Stimulated activated CD8-positive, alpha-beta memory T cell treated with anti-CD3 and anti-CD28 coated beads, Interleukin-7, amount 100 ng/mL, for 24 hours (primary cell): ENCODE results near the gene CCDC186.
"Not testable (repeated sequence)": the region's sequence is repeated elsewhere in the genome, so short reads cannot be mapped to it uniquely, and the experiment has no call there.

Source experiments
- DNase-seq: peaks from one replicate; pipeline ENCODE4 v3.0.0-alpha.2; 2020; ENCODE audit warnings: low read depth

CCDC186 gene

GRCh38 chr10:114173603-114173920 is 441 bp downstream of the CCDC186 start:
- DNase-seq = no peak

- DNase-seq = no peak
Measured at GRCh38 chr10:114172776-114173602, 1.0 kb downstream of the CCDC186 start.

GRCh38 chr10:114172216-114172615 is 1.8 kb downstream of the CCDC186 start:
- no peak for DNase-seq

DNA sequence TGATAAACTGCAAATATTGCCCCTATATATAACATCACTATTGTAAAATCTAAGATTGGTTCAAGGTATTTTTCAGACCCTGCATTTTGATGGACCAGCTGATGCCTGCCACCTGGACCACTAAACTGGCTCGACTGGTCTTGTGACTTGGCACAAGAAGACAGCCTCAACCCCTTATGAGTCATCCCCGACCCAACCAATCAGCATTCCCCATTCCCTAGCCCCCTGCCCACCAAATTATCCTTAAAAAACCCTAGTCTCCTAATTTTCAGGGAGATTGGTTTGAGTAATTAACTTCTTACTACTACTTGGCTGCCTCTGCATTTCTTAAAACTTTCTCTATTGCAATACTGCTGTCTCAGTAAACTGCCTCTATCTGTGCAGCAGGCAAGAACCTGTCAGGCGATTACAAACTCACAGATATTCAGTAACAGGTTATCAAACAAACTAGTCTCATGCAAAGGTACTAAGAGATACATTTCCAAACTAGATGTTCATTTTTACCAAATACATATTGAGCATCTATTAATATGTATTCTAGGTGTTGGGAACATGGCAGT is 5.5 kb downstream of the CCDC186 start:
- DNase-seq = no peak

DNA sequence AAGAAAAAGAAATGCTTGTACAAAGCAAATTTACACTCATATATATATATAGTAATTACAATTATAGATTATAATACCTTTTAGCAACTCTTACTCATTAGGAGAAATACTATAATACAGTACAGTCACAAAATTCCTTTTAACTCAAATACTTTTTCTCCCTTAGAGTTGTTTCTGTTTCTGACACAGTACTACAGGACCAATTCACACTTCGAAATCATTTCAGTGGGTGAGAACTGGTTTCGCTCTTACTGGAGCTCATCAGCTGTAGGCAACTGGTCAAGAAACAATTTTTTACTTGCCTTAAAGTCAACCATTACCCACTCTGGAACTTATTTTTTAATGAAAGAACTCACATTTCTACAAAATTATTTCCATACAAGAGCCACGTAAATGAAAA is 6.0 kb downstream of the CCDC186 start:
- DNase-seq = no peak

- DNase-seq = no peak
Measured at GRCh38 chr10:114166494-114166893, 7.5 kb downstream of the CCDC186 start.

GRCh38 chr10:114166043-114166442 is 8.0 kb downstream of the CCDC186 start:
- DNase-seq = no peak

- DNase-seq = no peak
Measured at GRCh38 chr10:114163062-114163461, 10.9 kb downstream of the CCDC186 start.

- DNase-seq = no peak
Measured at GRCh38 chr10:114157912-114158311, 16.1 kb downstream of the CCDC186 start.

GRCh38 chr10:114151892-114152291 is 22.1 kb downstream of the CCDC186 start:
- no peak for DNase-seq

- no peak for DNase-seq
Measured at GRCh38 chr10:114151486-114151885, 22.5 kb downstream of the CCDC186 start.

DNA sequence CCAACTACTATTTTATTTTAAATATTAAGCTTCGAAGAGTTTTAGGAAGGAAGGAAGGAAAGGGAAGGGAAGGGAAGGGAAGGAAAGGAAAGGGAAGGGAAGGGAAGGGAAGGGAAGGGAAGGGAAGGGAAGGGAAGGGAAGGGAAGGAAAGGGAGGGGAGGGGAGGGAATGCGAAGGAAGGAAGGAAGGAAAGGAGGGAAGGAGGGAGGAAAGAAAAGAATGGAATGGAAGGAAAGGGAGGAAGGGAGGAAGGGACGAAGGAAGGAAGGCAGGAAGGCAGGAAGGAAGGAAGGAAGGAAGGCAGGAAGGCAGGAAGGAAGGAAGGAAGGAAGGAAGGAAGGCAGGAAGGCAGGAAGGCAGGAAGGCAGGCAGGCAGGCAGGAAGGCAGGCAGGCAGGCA is 24.5 kb downstream of the CCDC186 start:
- DNase-seq = not testable (repeated sequence)

- no peak for DNase-seq
Measured at GRCh38 chr10:114143160-114143559, 30.8 kb downstream of the CCDC186 start.

- DNase-seq = no peak
Measured at GRCh38 chr10:114142018-114142417, 32.0 kb downstream of the CCDC186 start.

GRCh38 chr10:114140827-114141226 is 33.2 kb downstream of the CCDC186 start:
- DNase-seq = not testable (repeated sequence)

DNA sequence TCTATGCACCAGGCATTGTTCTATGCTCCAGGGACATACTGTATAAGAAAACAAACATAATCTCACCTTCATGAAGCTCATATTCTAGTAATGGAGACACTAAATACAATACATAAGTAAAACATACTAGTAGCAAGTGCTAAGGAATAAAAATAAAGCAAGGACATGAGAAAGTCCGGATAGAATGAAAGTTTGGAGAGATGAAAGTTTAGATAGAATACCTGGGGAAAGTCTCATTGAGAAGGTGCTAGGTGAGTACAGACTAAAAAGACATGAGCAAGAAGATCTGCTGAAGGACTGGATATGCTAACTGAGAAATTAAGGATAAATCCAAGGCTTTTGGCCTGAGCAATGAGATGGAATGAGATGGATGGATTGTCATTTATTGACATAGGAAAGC is 34.0 kb downstream of the CCDC186 start:
- DNase-seq = no peak

- no peak for DNase-seq
Measured at GRCh38 chr10:114138581-114138980, 35.4 kb downstream of the CCDC186 start.

DNA sequence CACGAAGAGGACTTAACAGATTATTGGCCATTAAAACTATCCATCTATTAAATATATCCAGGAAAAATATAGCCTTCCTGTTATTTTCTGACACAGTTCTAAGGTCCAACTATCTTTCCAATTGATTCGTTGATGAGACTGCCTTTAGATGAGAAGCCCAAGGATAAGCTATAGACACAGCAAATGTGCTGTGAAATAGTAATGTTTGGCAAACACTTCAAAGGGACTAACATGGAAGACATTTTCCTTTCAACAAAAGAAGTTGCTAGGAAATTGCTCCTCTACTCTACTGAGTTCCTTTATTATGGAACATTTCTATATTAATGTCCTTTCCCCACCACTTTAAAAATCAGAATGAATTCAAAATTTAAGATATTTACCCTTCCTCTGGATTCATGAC is 38.5 kb downstream of the CCDC186 start:
- no peak for DNase-seq

DNA sequence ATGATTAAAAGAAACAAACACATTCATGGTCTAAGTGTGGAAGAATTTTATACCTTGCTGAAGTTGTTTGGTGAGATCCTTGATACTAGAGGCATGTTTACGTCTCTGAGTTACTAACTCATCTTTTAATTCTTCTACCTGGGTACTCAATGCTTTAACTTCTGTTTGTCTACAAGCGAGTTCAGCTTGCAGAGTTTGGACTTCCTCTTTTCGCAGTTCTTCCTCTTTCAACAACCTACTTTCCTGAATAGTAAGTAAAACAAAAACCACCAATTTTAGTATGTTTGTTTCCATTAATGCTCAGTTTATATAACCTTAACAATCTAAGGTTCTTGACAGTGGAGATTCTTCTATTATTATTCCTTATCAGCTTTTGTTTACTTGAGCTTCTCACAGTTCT is 42.9 kb downstream of the CCDC186 start:
- DNase-seq = no peak

GRCh38 chr10:114121031-114121430 is 53.0 kb downstream of the CCDC186 start:
- no peak for DNase-seq

DNA sequence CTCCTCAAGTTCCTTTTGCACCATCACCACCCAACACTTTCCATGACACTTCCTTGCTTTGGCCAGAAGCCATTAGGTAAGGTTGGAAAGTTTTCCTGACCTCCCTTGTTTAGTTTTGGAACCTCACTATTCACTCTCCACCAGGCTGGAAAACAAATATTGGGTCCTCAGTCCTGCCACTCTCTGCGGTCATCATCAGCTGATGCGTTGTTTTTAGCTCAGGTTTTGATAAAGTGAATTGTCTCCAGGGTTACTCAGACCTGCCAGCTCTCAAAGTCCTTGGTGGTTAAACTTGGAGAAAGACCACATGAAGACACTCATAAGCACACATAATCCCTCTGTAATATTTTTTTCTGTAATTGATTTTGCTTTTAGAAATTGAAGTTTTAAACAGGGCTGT is 55.5 kb downstream of the CCDC186 start:
- no peak for DNase-seq

GRCh38 chr10:114117728-114118127 is 56.3 kb downstream of the CCDC186 start:
- DNase-seq = no peak

- no peak for DNase-seq
Measured at GRCh38 chr10:114115661-114116445, 58.1 kb downstream of the CCDC186 start.
